Heart right ventricle (tissue), 16 donors: ENCODE data around the gene CD72. TPM values are rescaled to one million over a fixed set of nuclear protein-coding genes. Genes with fewer than 3 reads are reported as not detected.

Experiments used
- ATAC-seq, 8 donors: fragments of 200-7000 bp; cut with Tn5 transposase; one replicate each; pipeline ENCODE4 v1.9.1; 2020; ENCODE audit warnings: mild to moderate bottlenecking in 8 of 8, moderate library complexity in 8 of 8, moderate number of reproducible peaks in 1 of 8
- DNase-seq, 2 donors: peaks; one replicate each; pipeline ENCODE4 v3.0.0-alpha.2; 2020
- H3K27ac ChIP-seq, 10 donors: fragments of 200-600 bp; sonication (generic) in 2 of 10; one replicate each; pipeline versions ENCODE4 v1.5.0 to v1.8.0; 2020 to 2022; ENCODE audit warnings: mild to moderate bottlenecking in 3 of 10
- H3K27me3 ChIP-seq, 7 donors: fragments of 200-600 bp; one replicate each; pipeline ENCODE4 v1.8.0; 2021 to 2022; ENCODE audit warnings: mild to moderate bottlenecking in 2 of 7
- H3K36me3 ChIP-seq, 9 donors: fragments of 200-600 bp; sonication (generic) in 1 of 9; one replicate each; pipeline versions ENCODE4 v1.5.0 to v1.8.0; 2020 to 2022; ENCODE audit warnings: mild to moderate bottlenecking in 2 of 9
- H3K4me1 ChIP-seq, 9 donors: fragments of 200-600 bp; sonication (generic) in 1 of 9; one replicate each; pipeline versions ENCODE4 v1.5.0 to v1.8.0; 2020 to 2022; ENCODE audit warnings: mild to moderate bottlenecking in 4 of 9
- H3K4me3 ChIP-seq, 10 donors: fragments of 200-600 bp; sonication (generic) in 2 of 10; one replicate each; pipeline versions ENCODE4 v1.5.0 to v1.8.0; 2020 to 2022; ENCODE audit warnings: mild to moderate bottlenecking in 7 of 10, moderate library complexity in 2 of 10
- H3K9me3 ChIP-seq, 11 donors: fragments of 200-600 bp in 10 of 11; sonication (generic) in 2 of 11; one replicate each; pipeline versions ENCODE4 v1.5.0 to v1.8.0; 2013 to 2022; ENCODE audit warnings: mild to moderate bottlenecking in 2 of 11, control low read depth in 1 of 11, moderate library complexity in 1 of 11
- WGBS, 2 donors: extraction: QIAGEN DNeasy Blood & Tissue Kit; methylation state at CpG; one replicate each; pipeline ENCODE4 v1.1.7; 2013; ENCODE audit warnings: inconsistent platforms in 1 of 2; 5-methylcytosine and 5-hydroxymethylcytosine counted together
- intact Hi-C, 10 donors: fragments of 100-400 bp; cut with DNase I; formaldehyde crosslinking; loops; one replicate each; pipeline versions ENCODE4 v1.11.1 to v1.14.2; 2022
- polyA plus RNA-seq, 2 donors: library from polyadenylated mRNA; stranded (reverse); fragments of 200-250 nt; gene quantifications; one replicate each; pipeline ENCODE4 v1.2.3, GENCODE V29; 2013
- total RNA-seq, 10 donors: library from RNA; stranded (reverse); fragmentation: NEBNext Ultra II Directional in 3 of 10; extraction: Animal tissue kit (Norgen Biotek cat#: 25700) in 3 of 10; gene quantifications; one replicate each; pipeline versions ENCODE4 v1.2.1 to v1.2.4, GENCODE V29; 2021 to 2023
- TF ChIP-seq, protein P1 (sequence below), 9 donors: fragments of 200-600 bp; sonication (generic) in 2 of 9; IDR thresholded peaks; one replicate each; pipeline versions ENCODE4 v1.5.0 to v1.8.0; 2021 to 2022; ENCODE audit warnings: antibody characterized with exemption in 9 of 9, mild to moderate bottlenecking in 5 of 9, moderate library complexity in 1 of 9
- donor health status: Arrhythmogenic right ventricular cardiomyopathy.
- donor health status: ischemic (EF 13 %, LVEDD 7.1; RV severe dilation, severe dysfunction).
- donor health status: healthy with polysubstance abuse.
- donor health status: DM: no; HTN: yes; CAD: no.
- donor health status: DM: no; HTN: no; CAD: no.
- donor health status: ischemic (EF 25% LVEDD 6.9; RV normal size, moderate dysfunction).
- donor health status: ischemic (EF 25% LVEDD 5.7; RV mildly dilated, moderate dysfunction).
- donor health status: healthy.
- donor health status: DM: yes; HTN: yes; CAD: no.
- donor health status: Ischemic cardiomyopathy.
- donor health status: ischemic (EF 35%, LVEDD 5.7; RV mildly dilated, moderate dysfunction).
- donor health status: nonischemic (EF 11% LVEDD 7.7; RV severe dilation, severe dysfunction).
- donor health status: DM: yes; HTN: yes; CAD: no.
- donor health status: PGD.
- donor health status: ischemic (EF 29% LVEDD 5.4; RV normal size, mild dysfunction).
- donor health status: nonischemic (EF 23%, LVEDD 6.1; RV moderate dilation, normal function).

CD72 gene
- total and polyA plus RNA-seq, 12 donors, result 0.43 to 6.8 (median 0.54) TPM; not detected in 1

DNA sequence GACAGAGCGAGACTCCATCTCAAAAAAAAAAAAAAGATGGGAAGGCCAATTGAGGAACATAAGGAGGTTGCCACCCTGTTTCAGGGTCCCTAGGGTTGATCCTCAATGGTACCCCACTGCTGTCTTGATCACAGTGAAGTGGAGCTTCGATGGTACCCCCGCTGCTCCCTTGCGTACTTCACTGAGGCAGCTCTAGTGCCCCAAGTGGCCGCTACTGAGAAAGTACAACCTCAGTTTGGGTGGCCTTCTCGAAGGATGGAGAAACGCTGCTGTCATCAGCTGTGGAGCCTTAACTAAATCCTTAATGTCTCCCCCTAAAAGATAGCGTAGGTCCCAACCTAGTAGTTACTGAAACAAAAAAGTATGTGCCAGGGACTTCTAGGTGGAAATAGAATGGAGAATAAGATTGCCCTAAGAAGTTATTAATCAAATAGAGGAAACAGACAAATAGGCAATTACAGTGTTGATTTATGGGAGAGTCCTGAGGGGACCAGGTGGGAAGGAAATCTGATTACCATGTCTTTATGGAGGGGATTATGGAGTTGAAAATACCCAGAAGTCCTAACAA, 6.9 kb downstream of the CD72 start:
- H3K9me3 ChIP-seq, result no peaks in the 10 kb centered on the region
- TF ChIP-seq, protein P1, sequence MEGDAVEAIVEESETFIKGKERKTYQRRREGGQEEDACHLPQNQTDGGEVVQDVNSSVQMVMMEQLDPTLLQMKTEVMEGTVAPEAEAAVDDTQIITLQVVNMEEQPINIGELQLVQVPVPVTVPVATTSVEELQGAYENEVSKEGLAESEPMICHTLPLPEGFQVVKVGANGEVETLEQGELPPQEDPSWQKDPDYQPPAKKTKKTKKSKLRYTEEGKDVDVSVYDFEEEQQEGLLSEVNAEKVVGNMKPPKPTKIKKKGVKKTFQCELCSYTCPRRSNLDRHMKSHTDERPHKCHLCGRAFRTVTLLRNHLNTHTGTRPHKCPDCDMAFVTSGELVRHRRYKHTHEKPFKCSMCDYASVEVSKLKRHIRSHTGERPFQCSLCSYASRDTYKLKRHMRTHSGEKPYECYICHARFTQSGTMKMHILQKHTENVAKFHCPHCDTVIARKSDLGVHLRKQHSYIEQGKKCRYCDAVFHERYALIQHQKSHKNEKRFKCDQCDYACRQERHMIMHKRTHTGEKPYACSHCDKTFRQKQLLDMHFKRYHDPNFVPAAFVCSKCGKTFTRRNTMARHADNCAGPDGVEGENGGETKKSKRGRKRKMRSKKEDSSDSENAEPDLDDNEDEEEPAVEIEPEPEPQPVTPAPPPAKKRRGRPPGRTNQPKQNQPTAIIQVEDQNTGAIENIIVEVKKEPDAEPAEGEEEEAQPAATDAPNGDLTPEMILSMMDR (IDR thresholded peaks at IDR 0.05), result peak; percentile 33 to 81 (median 63)
- peaks cover 0 to under 1% (median 0%) of the 10 kb centered on the region in 7 donors for H3K27me3 ChIP-seq
- H3K36me3 ChIP-seq, result peaks cover 0 to 38% (median 7%) of the 10 kb centered on the region in 9 donors
- ATAC-seq (peak in 7 of 8 donors; percentile 10 to 56 (median 51)), DNase-seq (no peak)
- intact Hi-C loops, result no loop called here
- 19 to 22% methylated on average over 8 of the region's 8 CpGs for WGBS, 2 donors
- no peak overlapping the region for H3K4me3 ChIP-seq
- H3K4me1 ChIP-seq, result peaks cover 0 to 15% (median 8%) of the 10 kb centered on the region in 9 donors
- H3K27ac ChIP-seq, result no peak overlapping the region

DNA sequence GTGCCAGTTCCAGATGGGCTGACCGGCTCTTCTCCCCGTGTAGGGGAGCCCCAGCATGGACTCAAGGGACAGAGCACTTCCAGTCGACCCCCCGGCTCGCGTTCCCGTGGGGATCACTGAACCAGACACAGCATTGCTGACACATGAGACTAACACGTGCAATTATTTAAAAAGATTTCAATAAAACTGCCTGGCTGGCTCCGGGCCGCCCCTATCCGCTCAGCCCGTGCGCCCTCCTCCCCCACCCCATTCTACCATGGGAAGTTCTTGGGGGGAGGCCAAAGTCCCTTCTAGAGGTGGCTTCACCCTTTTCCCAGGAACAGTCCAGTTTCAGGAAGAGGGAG, 8.4 kb downstream of the CD72 start:
- intact Hi-C loops, result loop anchor here in 4 of 10 donors (5.0 to 10.0 kb wide), 2 partner anchors 38 to 45 kb away; partner anchors contain the start of genes CCDC107 (in 1 of the 4), RMRP (in 1 of the 4) and SIT1 (in 1 of the 4)
- 77 to 81% methylated on average over 13 of the region's 13 CpGs for WGBS, 2 donors
- TF ChIP-seq, protein P1 (IDR thresholded peaks at IDR 0.05), result no peak

DNA sequence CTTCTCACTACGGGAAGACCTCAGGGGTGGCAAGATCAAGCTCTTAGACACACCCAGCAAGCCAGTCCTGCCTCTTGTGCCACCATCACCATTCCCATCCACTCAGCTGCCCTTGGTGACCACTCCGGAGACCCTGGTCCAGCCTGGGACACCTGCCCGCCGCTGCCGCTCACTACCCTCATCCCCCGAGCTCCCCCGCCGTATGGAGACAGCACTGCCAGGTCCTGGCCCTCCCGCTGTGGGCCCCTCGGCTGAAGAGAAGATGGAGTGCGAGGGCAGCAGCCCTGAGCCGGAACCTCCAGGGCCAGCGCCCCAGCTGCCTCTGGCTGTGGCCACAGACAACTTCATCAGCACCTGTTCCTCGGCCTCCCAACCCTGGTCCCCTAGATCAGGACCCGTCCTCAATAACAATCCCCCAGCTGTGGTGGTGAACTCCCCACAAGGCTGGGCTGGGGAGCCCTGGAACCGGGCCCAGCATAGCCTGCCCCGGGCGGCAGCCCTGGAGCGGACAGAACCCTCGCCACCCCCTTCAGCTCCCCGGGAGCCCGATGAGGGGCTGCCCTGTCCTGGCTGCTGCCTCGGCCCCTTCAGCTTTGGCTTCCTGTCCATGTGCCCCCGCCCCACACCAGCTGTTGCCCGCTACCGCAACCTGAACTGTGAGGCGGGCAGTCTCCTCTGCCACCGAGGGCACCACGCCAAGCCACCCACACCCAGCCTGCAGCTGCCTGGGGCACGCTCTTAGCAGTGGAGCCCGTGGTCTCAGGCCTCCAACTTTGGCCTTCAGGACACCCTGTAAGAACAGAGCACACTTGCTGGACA, 9.0 kb downstream of the CD72 start:
- intact Hi-C loops, result loop anchor here in 4 of 10 donors (5.0 to 10.0 kb wide), 2 partner anchors 38 to 46 kb away; partner anchors contain the start of genes CCDC107 (in 1 of the 4), RMRP (in 1 of the 4) and SIT1 (in 1 of the 4)
- no peak overlapping the region for H3K4me3 ChIP-seq
- DNase-seq (no peak), ATAC-seq (no peak)
- WGBS, 2 donors, result 91 to 93% methylated on average over 30 to 31 of the region's 31 CpGs
- H3K9me3 ChIP-seq, result no peaks in the 10 kb centered on the region
- peaks cover 0 to 27% (median 16%) of the 10 kb centered on the region in 9 donors for H3K4me1 ChIP-seq
- no peak overlapping the region for H3K27ac ChIP-seq
- H3K36me3 ChIP-seq, result peaks cover 0 to 38% (median 7%) of the 10 kb centered on the region in 9 donors
- TF ChIP-seq, protein P1 (IDR thresholded peaks at IDR 0.05), result no peak
- no peaks in the 10 kb centered on the region for H3K27me3 ChIP-seq

More for the DNA sequence above, 8.4 kb downstream of the CD72 start:
- Histone ChIP-seq H3K27me3 (no peaks in the 10 kb centered on the region), H3K27ac (no peak overlapping the region), H3K4me1 (peaks cover 0 to 22% (median 15%) of the 10 kb centered on the region in 9 donors), H3K36me3 (peaks cover 0 to 38% (median 7%) of the 10 kb centered on the region in 9 donors), H3K4me3 (no peak overlapping the region), H3K9me3 (no peaks in the 10 kb centered on the region)
- DNase-seq, result no peak
- ATAC-seq, result no peak

DNA sequence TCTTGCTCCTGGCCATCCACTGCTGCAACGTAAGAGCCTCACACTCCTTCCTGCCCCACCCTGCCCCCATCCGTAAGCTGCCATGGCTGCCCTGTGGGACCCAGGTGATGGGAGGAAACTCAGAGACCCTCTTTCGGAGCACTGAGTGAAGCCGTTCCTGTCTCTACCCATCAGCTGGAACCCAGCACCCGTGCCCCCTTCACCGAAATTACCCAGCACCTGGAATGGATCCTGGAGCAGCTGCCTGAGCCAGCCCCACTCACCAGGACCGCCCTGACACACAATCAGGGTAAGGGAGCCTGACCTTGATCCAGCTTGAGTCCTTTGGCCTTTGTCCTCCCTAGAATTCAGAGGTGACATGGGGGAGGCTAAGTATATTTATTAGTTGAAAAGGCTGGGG, 10.0 kb downstream of the CD72 start:
- Histone ChIP-seq H3K27ac (no peak overlapping the region), H3K4me3 (no peak overlapping the region), H3K9me3 (no peaks in the 10 kb centered on the region), H3K27me3 (no peaks in the 10 kb centered on the region), H3K36me3 (peaks cover 0 to 38% (median 7%) of the 10 kb centered on the region in 9 donors), H3K4me1 (peaks cover 0 to 34% (median 21%) of the 10 kb centered on the region in 9 donors)
- WGBS, 2 donors, result 85 to 93% methylated on average over 7 of the region's 7 CpGs
- TF ChIP-seq, protein P1 (IDR thresholded peaks at IDR 0.05), result no peak
- ATAC-seq, result no peak
- intact Hi-C loops, result loop anchor here in 4 of 10 donors (5.0 to 10.0 kb wide), 2 partner anchors 39 to 47 kb away; partner anchors contain the start of genes CCDC107 (in 1 of the 4), RMRP (in 1 of the 4) and SIT1 (in 1 of the 4)
- no peak for DNase-seq
